Muscle layer of duodenum (tissue), 2 donors: ENCODE measurements around the gene FIS1.
"Not testable (repeated sequence)": the region's sequence is repeated elsewhere in the genome, so short reads cannot be mapped to it uniquely, and the experiment has no call there.

Source experiments
- H3K27ac ChIP-seq: one replicate; pipeline ENCODE4 v1.7.0; 2013; ENCODE audit warnings: mild to moderate bottlenecking, low read length
- H3K27me3 ChIP-seq: one replicate; pipeline ENCODE4 v1.7.0; 2013; ENCODE audit warnings: low read depth, mild to moderate bottlenecking, control low read depth, low read length
- H3K36me3 ChIP-seq, 2 donors: one replicate each; pipeline ENCODE4 v1.7.0; 2013; ENCODE audit warnings: low read length in 2 of 2, control low read depth in 1 of 2, mild to moderate bottlenecking in 1 of 2; ENCODE audit not compliant: insufficient read depth in 2 of 2, control insufficient read depth in 1 of 2
- H3K4me1 ChIP-seq, 2 donors: one replicate each; pipeline ENCODE4 v1.7.0; 2013; ENCODE audit warnings: low read length in 2 of 2, mild to moderate bottlenecking in 2 of 2, control low read depth in 1 of 2, moderate library complexity in 1 of 2; ENCODE audit not compliant: insufficient read depth in 2 of 2, control insufficient read depth in 1 of 2
- H3K4me3 ChIP-seq, 2 donors: one replicate each; pipeline ENCODE4 v1.7.0; 2013; ENCODE audit warnings: low read length in 2 of 2, low read depth in 1 of 2, mild to moderate bottlenecking in 1 of 2
- H3K9me3 ChIP-seq, 2 donors: one replicate each; pipeline ENCODE4 v1.7.0; 2013; ENCODE audit warnings: low read length in 2 of 2, control low read depth in 1 of 2, mild to moderate bottlenecking in 1 of 2; ENCODE audit not compliant: control insufficient read depth in 1 of 2
- donor health status: healthy.

Gene FIS1

GRCh38 chr7:101280912-101281311 is 36.0 kb upstream of the FIS1 start:
- H3K27ac ChIP-seq, H3K36me3 ChIP-seq, H3K27me3 ChIP-seq, H3K4me3 ChIP-seq, H3K4me1 ChIP-seq, H3K9me3 ChIP-seq: not testable (repeated sequence)

- no peak overlapping the region for H3K27ac ChIP-seq
- H3K36me3 ChIP-seq, result no peaks in the 10 kb centered on the region
- H3K27me3 ChIP-seq, result no peaks in the 10 kb centered on the region
- H3K4me3 ChIP-seq, result no peak overlapping the region
- H3K9me3 ChIP-seq, result no peaks in the 10 kb centered on the region
- H3K4me1 ChIP-seq, result no peaks in the 10 kb centered on the region
These were observed 33.8 kb upstream of the FIS1 start for GRCh38 chr7:101278461-101279292.

- Histone ChIP-seq H3K36me3 (no peaks in the 10 kb centered on the region), H3K9me3 (no peaks in the 10 kb centered on the region), H3K4me1 (no peaks in the 10 kb centered on the region), H3K27ac (no peak overlapping the region), H3K27me3 (no peaks in the 10 kb centered on the region), H3K4me3 (no peak overlapping the region)
These were observed 32.3 kb upstream of the FIS1 start for GRCh38 chr7:101277155-101277554.

GRCh38 chr7:101273206-101273605 is 28.3 kb upstream of the FIS1 start:
- Histone ChIP-seq H3K4me1 (no peaks in the 10 kb centered on the region), H3K4me3 (no peak overlapping the region), H3K27me3 (no peaks in the 10 kb centered on the region), H3K27ac (no peak overlapping the region), H3K36me3 (no peaks in the 10 kb centered on the region), H3K9me3 (no peaks in the 10 kb centered on the region)

- Histone ChIP-seq H3K4me1 (no peaks in the 10 kb centered on the region), H3K36me3 (no peaks in the 10 kb centered on the region), H3K27ac (no peak overlapping the region), H3K4me3 (no peak overlapping the region), H3K27me3 (no peaks in the 10 kb centered on the region), H3K9me3 (no peaks in the 10 kb centered on the region)
These were observed 26.1 kb upstream of the FIS1 start for GRCh38 chr7:101271021-101271420.

GRCh38 chr7:101269664-101270063 is 24.8 kb upstream of the FIS1 start:
- no peak overlapping the region for H3K27ac ChIP-seq
- H3K27me3 ChIP-seq, result no peaks in the 10 kb centered on the region
- no peaks in the 10 kb centered on the region for H3K36me3 ChIP-seq
- no peaks in the 10 kb centered on the region for H3K4me1 ChIP-seq
- H3K4me3 ChIP-seq, result no peak overlapping the region
- no peaks in the 10 kb centered on the region for H3K9me3 ChIP-seq

GRCh38 chr7:101265622-101266516 is 21.0 kb upstream of the FIS1 start:
- no peaks in the 10 kb centered on the region for H3K36me3 ChIP-seq
- H3K4me1 ChIP-seq, result no peaks in the 10 kb centered on the region
- H3K9me3 ChIP-seq, result no peaks in the 10 kb centered on the region
- H3K4me3 ChIP-seq, result no peak overlapping the region
- no peak overlapping the region for H3K27ac ChIP-seq
- H3K27me3 ChIP-seq, result no peaks in the 10 kb centered on the region

- not testable (repeated sequence) for H3K36me3 ChIP-seq, H3K4me1 ChIP-seq, H3K27me3 ChIP-seq, H3K9me3 ChIP-seq, H3K4me3 ChIP-seq, H3K27ac ChIP-seq
These were observed 19.3 kb upstream of the FIS1 start for GRCh38 chr7:101264102-101264706.

- Histone ChIP-seq H3K27me3 (no peaks in the 10 kb centered on the region), H3K9me3 (no peaks in the 10 kb centered on the region), H3K4me3 (no peak overlapping the region), H3K4me1 (no peaks in the 10 kb centered on the region), H3K27ac (no peak overlapping the region), H3K36me3 (no peaks in the 10 kb centered on the region)
These were observed 13.4 kb upstream of the FIS1 start for GRCh38 chr7:101258243-101258731.

- Histone ChIP-seq H3K4me1 (peaks cover 0 to 8% of the 10 kb centered on the region in 2 donors), H3K36me3 (no peaks in the 10 kb centered on the region), H3K4me3 (no peak overlapping the region), H3K27ac (no peak overlapping the region), H3K9me3 (no peaks in the 10 kb centered on the region), H3K27me3 (no peaks in the 10 kb centered on the region)
These were observed 10.9 kb upstream of the FIS1 start for GRCh38 chr7:101255796-101256195.

- H3K27me3 ChIP-seq, H3K9me3 ChIP-seq, H3K27ac ChIP-seq: not testable (repeated sequence)
- Histone ChIP-seq H3K4me1 (peaks cover 0 to 15% of the 10 kb centered on the region in 2 donors), H3K36me3 (peaks cover 0 to 10% of the 10 kb centered on the region in 2 donors), H3K4me3 (peak overlapping the region in 1 of 2 donors; percentile 92)
These were observed 8.3 kb upstream of the FIS1 start for GRCh38 chr7:101253199-101253598.
